CD4-positive, alpha-beta T cell treated with Interleukin-4 for 4 hours (primary cell): ENCODE measurements around the gene NKX1-2.
"Not testable (repeated sequence)": the region's sequence is repeated elsewhere in the genome, so short reads cannot be mapped to it uniquely, and the experiment has no call there.

Source experiments
- DNase-seq: peaks from one replicate; pipeline ENCODE4 v3.0.0-alpha.2; 2020

The NKX1-2 gene

DNA sequence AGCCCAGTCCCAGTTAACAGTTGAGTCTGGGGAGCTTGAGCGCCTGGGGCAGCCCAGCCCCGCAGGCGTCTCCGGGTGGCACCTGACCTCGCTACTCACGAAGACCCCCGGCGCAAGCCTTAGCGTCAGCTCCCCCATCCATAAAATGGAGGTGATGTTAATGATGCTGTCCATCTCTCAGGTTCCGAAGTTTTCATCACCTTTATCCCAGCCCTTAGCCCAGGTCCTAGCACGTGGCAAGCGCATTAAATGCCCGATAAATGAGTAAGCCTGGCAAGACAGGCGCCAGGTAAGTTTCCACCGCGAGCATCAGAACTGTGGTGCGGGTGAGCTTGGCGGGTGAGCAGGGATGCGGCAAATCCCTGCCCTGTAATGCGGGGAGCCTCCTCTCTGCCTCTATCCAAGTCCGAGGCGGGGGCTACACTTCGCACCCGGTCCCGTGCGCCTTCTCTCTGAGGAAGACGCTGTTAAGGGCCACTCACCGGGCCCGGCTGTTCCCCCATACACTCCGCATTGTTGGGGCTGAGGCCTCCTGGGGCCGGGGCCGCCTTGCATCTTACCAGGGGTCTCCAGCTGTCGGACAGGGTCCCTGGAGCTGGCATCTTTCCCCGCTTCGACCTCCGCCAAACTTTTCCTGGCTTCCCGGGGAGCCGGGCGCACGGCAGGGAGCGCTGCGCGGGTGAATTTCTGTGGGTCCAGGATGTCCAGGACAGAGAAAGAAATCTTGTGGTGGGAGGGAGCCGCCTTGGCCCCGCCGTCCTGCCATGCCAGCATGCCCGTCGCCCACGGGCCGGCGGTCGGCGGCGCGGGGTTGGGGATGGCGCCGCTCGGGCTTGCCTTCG is 444 bp downstream of the NKX1-2 start:
- DNase-seq, result no peak

- DNase-seq, result no peak
Observed at GRCh38 chr10:124448696-124449169, 1.1 kb downstream of the NKX1-2 start.

DNA sequence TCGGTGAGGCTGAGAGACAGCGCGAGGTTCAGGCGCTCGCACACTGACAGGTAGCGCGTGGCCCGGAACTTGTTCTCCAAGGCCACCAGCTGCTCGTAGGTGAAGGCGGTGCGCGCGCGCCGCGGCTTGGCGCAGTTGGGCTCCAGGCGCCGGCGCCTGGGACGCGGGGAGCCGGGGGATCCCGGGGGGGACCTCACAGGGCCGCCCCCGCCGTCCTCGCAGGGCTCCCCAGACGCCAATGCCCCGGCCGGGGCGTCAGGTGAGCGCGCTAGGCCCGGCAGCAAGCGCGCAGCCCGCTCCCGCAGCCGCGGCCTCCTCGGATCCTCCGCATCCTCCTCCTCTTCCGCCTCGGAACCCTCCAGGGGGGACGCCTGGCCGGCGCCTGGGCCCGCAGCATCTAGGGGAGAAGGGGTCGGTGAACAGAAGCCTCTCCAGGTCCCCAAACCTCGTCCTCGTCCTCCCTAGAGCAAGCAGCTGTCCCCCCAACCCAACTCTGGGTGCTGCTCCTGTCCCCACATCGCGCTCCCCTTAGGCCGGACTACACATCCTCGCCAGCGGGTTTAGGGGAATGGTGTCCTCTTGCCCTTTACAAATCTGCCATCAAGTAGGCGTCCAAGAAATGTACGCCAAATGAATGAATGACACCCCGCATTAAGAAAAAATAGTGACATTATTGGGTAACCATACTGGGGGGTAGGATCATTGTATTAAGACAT is 1.9 kb downstream of the NKX1-2 start:
- DNase-seq, result no peak

- DNase-seq, result no peak
Observed at GRCh38 chr10:124446830-124447750, 2.7 kb downstream of the NKX1-2 start.

DNA sequence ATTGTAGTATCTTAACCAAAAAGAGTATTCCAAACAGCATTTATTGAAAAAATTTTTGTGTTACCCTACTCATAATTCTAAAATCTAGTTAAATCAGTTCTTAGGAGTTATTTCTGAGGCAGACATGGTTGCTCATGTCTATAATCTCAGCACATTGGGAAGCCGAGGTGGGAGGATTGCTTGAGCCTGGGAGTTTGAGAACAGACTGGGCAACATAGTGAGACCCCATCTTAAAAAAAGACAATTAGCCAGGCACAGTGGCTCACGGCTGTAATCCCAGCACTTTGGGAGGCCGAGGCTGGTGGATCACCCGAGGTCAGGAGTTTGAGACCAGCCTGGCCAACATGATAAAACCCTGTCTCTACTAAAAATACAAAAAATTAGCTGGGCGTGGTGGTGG is 8.1 kb downstream of the NKX1-2 start:
- not testable (repeated sequence) for DNase-seq

- DNase-seq, result no peak
Observed at GRCh38 chr10:124436191-124436638, 13.6 kb downstream of the NKX1-2 start.

DNA sequence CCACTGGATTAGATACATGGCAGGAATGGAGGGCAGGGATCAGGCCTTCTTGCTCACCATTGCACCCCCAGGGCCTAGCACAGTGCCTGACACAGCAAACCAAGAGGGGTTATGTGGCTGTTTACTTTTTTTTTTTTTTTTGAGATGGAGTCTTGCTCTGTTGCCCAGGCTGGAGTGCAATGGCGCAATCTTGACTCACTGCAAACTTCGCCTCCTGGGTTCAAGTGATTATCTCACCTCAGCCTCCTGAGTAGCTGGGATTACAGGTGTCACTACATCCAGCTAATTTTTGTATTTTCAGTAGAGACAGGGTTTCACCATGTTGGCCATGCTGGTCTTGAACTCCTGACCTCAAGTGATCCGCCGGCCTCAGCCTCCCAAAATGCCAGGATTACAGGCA is 14.2 kb downstream of the NKX1-2 start:
- not testable (repeated sequence) for DNase-seq

GRCh38 chr10:124433461-124433860 is 16.4 kb downstream of the NKX1-2 start:
- DNase-seq, result no peak

GRCh38 chr10:124430077-124430476 is 19.8 kb downstream of the NKX1-2 start:
- DNase-seq, result no peak

- no peak for DNase-seq
Observed at GRCh38 chr10:124429576-124429975, 20.3 kb downstream of the NKX1-2 start.

- no peak for DNase-seq
Observed at GRCh38 chr10:124428207-124428777, 21.5 kb downstream of the NKX1-2 start.

GRCh38 chr10:124425227-124425962 is 24.4 kb downstream of the NKX1-2 start:
- DNase-seq, result no peak

GRCh38 chr10:124423813-124424212 is 26.0 kb downstream of the NKX1-2 start:
- DNase-seq, result no peak

- no peak for DNase-seq
Observed at GRCh38 chr10:124422742-124423141, 27.1 kb downstream of the NKX1-2 start.

GRCh38 chr10:124420254-124420653 is 29.6 kb downstream of the NKX1-2 start:
- no peak for DNase-seq

DNA sequence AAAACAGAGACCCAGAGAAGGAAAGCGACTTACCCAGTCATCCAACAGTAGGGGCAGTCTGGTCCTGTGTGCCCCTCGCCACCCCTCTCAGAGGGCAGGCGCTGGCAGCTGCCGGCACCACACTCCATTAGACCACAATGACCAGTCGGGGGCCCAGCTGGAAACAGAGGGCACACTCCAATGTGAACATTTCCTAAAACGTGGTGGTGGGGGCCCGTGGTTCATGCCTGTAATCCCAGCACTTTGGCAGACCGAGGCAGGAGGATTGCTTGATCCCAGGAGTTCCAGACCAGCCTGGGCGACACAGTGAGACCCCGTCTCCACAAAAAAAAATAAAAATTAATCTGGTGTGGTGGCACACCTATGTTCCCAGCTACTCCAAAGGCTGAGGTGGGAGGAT is 30.2 kb downstream of the NKX1-2 start:
- DNase-seq, result no peak

GRCh38 chr10:124418726-124419501 is 30.9 kb downstream of the NKX1-2 start, which contains the start of gene OAT:
Gene OAT (minus strand): TSS chr10:124418923. CDS start chr10:124412171, 6,752 bp downstream.
- DNase-seq, result peak; percentile 94

DNA sequence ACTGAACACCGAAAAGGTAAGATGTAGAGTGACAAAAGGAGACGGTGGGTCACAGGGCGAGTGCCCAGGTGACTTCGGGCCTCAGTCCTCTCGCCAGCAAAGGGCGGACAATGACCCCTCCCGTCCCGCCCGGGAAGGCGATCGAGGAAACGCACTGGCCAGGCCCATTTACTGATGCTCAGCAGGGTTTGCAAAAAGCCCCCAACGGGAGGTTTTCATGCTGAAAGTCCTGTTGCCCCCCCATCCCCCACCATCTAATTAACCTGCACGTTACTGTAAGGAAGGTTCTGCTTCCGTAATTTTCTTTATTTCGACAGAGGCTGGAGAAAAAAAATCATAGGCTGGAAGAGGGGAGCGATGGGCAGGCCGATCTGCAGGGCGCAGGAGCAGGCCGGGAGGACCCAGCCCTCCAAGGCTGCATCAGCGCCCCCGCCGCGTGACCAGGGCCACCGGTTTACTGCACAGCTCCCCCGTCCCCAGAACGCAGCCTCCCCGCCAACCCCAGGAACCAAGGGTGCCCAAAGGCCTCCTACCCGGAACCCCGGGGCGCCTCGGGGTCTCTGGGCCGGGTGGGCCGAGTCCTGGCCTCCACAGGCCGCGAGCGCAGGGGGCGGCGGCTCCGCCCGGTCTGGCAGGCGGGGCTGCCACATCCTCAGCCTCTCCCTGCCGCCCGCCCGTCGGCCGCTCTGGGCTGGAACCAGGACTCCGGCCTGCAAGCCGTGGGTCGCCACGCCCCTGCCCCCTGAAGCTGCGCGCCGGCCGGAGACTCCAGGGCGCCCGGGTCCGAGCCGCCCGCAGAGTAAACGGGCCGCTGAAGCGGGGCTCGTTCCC is 31.7 kb downstream of the NKX1-2 start:
- DNase-seq, result peak; percentile 14

- no peak for DNase-seq
Observed at GRCh38 chr10:124416733-124417132, 33.1 kb downstream of the NKX1-2 start.

DNA sequence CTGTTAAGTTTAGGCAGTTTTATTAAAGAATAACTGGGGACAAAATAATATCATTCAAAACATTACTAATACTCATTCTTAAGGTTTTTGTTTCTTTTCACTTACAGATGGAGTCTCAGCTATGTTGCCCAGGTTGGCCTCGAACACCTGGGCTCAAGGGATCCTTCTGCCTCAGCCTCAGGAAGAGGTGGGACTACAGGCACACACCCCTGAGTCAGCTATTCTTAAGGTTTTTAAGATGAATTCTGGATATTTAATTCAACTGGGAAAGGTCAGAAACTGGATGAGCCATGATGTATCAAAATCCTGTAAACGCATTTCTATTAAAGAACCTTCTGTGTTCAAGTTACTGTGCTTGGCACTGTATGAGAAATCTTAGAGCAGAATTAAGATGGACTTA is 34.6 kb downstream of the NKX1-2 start:
- no peak for DNase-seq
